PC-9 (cell line): ENCODE data around the gene SPATA2.

Experiments used
- EZH2 ChIP-seq: fragments of 200-600 bp; sonication (generic); IDR thresholded peaks from 2 replicates; pipeline ENCODE4 v1.8.0; 2017; ENCODE audit warnings: antibody characterized with exemption, low read depth
- TF ChIP-seq, protein P1 (sequence below): fragments of 200-600 bp; sonication (generic); conservative IDR thresholded peaks from 2 replicates; pipeline ENCODE4 v1.6.1; 2017; ENCODE audit warnings: mixed run types, antibody characterized with exemption, mild to moderate bottlenecking, moderate library complexity

DNA sequence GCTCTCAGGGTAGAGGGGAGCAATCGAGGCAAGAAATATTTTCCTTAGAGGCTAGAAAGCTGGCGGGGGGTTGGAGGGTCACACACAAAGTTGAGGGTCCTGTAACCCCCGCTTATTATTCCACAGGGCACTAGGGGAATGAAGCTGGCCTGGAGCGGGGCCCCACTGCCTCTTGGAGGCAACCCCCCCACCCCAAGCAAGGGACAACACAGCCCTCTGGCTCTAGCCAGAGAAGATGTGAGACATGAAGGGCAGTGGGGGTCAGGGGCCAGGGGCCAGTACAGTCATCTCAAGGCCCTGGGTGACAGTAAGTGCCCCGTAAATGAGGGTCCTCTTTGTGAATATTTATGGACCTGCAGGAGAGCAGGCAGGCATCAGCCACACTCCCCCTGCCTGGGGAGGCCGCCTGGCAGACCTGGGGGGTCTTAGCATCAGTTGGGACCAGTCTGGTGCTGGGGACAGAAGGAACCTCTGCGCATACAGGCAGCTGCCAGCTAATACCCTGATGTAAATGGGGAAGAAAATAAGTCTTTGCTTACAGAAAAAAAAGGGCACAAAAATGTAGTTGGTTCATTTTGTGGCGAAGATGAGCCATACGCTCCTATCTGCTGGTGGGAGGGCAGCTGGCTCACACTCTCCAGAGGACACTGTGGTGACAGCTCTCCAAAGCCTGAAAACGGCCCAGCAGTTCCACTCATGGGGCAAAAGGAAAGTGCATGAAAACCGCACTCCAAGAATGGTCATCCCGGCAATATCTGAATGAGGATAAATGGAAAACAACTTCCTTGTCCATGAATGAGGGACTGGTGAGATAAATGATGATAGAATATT lies 21.9 kb downstream of the SPATA2 start:
- TF ChIP-seq, protein P1, sequence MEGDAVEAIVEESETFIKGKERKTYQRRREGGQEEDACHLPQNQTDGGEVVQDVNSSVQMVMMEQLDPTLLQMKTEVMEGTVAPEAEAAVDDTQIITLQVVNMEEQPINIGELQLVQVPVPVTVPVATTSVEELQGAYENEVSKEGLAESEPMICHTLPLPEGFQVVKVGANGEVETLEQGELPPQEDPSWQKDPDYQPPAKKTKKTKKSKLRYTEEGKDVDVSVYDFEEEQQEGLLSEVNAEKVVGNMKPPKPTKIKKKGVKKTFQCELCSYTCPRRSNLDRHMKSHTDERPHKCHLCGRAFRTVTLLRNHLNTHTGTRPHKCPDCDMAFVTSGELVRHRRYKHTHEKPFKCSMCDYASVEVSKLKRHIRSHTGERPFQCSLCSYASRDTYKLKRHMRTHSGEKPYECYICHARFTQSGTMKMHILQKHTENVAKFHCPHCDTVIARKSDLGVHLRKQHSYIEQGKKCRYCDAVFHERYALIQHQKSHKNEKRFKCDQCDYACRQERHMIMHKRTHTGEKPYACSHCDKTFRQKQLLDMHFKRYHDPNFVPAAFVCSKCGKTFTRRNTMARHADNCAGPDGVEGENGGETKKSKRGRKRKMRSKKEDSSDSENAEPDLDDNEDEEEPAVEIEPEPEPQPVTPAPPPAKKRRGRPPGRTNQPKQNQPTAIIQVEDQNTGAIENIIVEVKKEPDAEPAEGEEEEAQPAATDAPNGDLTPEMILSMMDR: no peak
- no peak for TF ChIP-seq EZH2
